Hematopoietic multipotent progenitor cell (in vitro differentiated cells): ENCODE data around the gene KY. TPM values are rescaled to one million over a fixed set of nuclear protein-coding genes. Genes with fewer than 3 reads are reported as not detected.

Source experiments
- DNase-seq, 3 donors: peaks; one replicate each; pipeline ENCODE4 v3.0.0-alpha.2; 2011 to 2015; ENCODE audit warnings: low read depth in 2 of 3, low spot score in 2 of 3
- total RNA-seq: library from RNA; depleted of rRNA; stranded (reverse); fragments of >200 nt; gene quantifications from one replicate; pipeline ENCODE4 v1.2.3, GENCODE V29; 2012

KY gene
- total RNA-seq: under 0.01 TPM

GRCh38 chr3:134650431-134651346 lies at the start of gene KY:
TSS of gene KY (minus strand) at chr3:134651022. CDS start at chr3:134650960, 62 bp downstream.
- peak in 2 of 3 donors; percentile 46 to 58 for DNase-seq

- no peak for DNase-seq
These were observed 48.9 kb upstream of the KY start for GRCh38 chr3:134699721-134700120.

GRCh38 chr3:134699141-134699711 lies 48.4 kb upstream of the KY start:
- DNase-seq: no peak

- no peak for DNase-seq
These were observed 47.2 kb upstream of the KY start for GRCh38 chr3:134697830-134698689.

GRCh38 chr3:134696155-134696554 lies 45.3 kb upstream of the KY start:
- no peak for DNase-seq

- DNase-seq: no peak
These were observed 44.2 kb upstream of the KY start for GRCh38 chr3:134694946-134695543.

GRCh38 chr3:134694466-134694865 lies 43.6 kb upstream of the KY start:
- DNase-seq: no peak

GRCh38 chr3:134693804-134694203 lies 43.0 kb upstream of the KY start:
- no peak for DNase-seq

GRCh38 chr3:134693226-134693625 lies 42.4 kb upstream of the KY start:
- DNase-seq: no peak

- peak in 1 of 3 donors; percentile 33 for DNase-seq
These were observed 39.4 kb upstream of the KY start for GRCh38 chr3:134690226-134690625.

GRCh38 chr3:134687642-134688041 lies 36.8 kb upstream of the KY start:
- no peak for DNase-seq

- DNase-seq: no peak
These were observed 35.3 kb upstream of the KY start for GRCh38 chr3:134685929-134686802.

- no peak for DNase-seq
These were observed 31.5 kb upstream of the KY start for GRCh38 chr3:134682196-134682880.

- no peak for DNase-seq
These were observed 30.7 kb upstream of the KY start for GRCh38 chr3:134681522-134681900.

GRCh38 chr3:134680796-134681521 lies 30.1 kb upstream of the KY start:
- DNase-seq: no peak

GRCh38 chr3:134677987-134678308 lies 27.1 kb upstream of the KY start:
- no peak for DNase-seq

GRCh38 chr3:134677196-134677986 lies 26.6 kb upstream of the KY start:
- peak in 2 of 3 donors; percentile 10 to 38 for DNase-seq

- DNase-seq: no peak
These were observed 25.0 kb upstream of the KY start for GRCh38 chr3:134675726-134676256.
